GM18951 (cell line): ENCODE results near the gene MCTP2.

Experiments used
- POLR2A ChIP-seq: IDR thresholded peaks from 4 replicates; pipeline ENCODE4 v1.6.1; 2011; ENCODE audit warnings: mild to moderate bottlenecking; ENCODE audit not compliant: insufficient read length, insufficient read depth; ENCODE audit errors: extremely low read depth
- in situ Hi-C: fragments of 300-500 bp; cut with MboI; formaldehyde crosslinking; loops from one replicate; pipeline ENCODE4 v1.12.0; 2022; ENCODE audit warnings: low sequenced_read_pairs, mixed read lengths, inconsistent platforms; ENCODE audit not compliant: unreplicated experiment

The MCTP2 gene

GRCh38 chr15:94460624-94461023, 229.3 kb downstream of the MCTP2 start:
- TF ChIP-seq POLR2A, result no peak
- in situ Hi-C loops, result no loop called here

GRCh38 chr15:94467034-94467433, 235.7 kb downstream of the MCTP2 start:
- no peak for TF ChIP-seq POLR2A
- in situ Hi-C loops, result no loop called here

- TF ChIP-seq POLR2A, result no peak
- in situ Hi-C loops, result no loop called here
Measured at GRCh38 chr15:94470492-94470891, 239.1 kb downstream of the MCTP2 start.

GRCh38 chr15:94476686-94477085, 245.3 kb downstream of the MCTP2 start:
- no peak for TF ChIP-seq POLR2A
- in situ Hi-C loops, result loop anchor here (25.0 kb wide), 1 partner anchor 314 kb away; no protein-coding TSS in a partner anchor

- in situ Hi-C loops, result loop anchor here (25.0 kb wide), 1 partner anchor 316 kb away; no protein-coding TSS in a partner anchor
Measured at GRCh38 chr15:94477913-94478553, 246.7 kb downstream of the MCTP2 start.

GRCh38 chr15:94478763-94479162, 247.4 kb downstream of the MCTP2 start:
- in situ Hi-C loops, result loop anchor here (25.0 kb wide), 1 partner anchor 316 kb away; no protein-coding TSS in a partner anchor
- TF ChIP-seq POLR2A, result no peak

More at GRCh38 chr15:94477913-94478553, 246.7 kb downstream of the MCTP2 start:
- no peak for TF ChIP-seq POLR2A

- no peak for TF ChIP-seq POLR2A
- in situ Hi-C loops, result loop anchor here (25.0 kb wide), 1 partner anchor 318 kb away; no protein-coding TSS in a partner anchor
Measured at GRCh38 chr15:94480289-94480834, 249.0 kb downstream of the MCTP2 start.

- in situ Hi-C loops, result loop anchor here (25.0 kb wide), 1 partner anchor 323 kb away; no protein-coding TSS in a partner anchor
- no peak for TF ChIP-seq POLR2A
Measured at GRCh38 chr15:94485148-94485719, 253.9 kb downstream of the MCTP2 start.

- in situ Hi-C loops, result loop anchor here (25.0 kb wide), 1 partner anchor 325 kb away; no protein-coding TSS in a partner anchor
Measured at GRCh38 chr15:94487635-94488034, 256.3 kb downstream of the MCTP2 start.

GRCh38 chr15:94493176-94493575, 261.8 kb downstream of the MCTP2 start:
- in situ Hi-C loops, result loop anchor here (25.0 kb wide), 1 partner anchor 331 kb away; no protein-coding TSS in a partner anchor
- TF ChIP-seq POLR2A, result no peak

More at GRCh38 chr15:94487635-94488034, 256.3 kb downstream of the MCTP2 start:
- TF ChIP-seq POLR2A, result no peak

GRCh38 chr15:94493586-94493985, 262.2 kb downstream of the MCTP2 start:
- in situ Hi-C loops, result loop anchor here (25.0 kb wide), 1 partner anchor 331 kb away; no protein-coding TSS in a partner anchor

GRCh38 chr15:94494732-94495131, 263.4 kb downstream of the MCTP2 start:
- in situ Hi-C loops, result loop anchor here (25.0 kb wide), 1 partner anchor 332 kb away; no protein-coding TSS in a partner anchor
- no peak for TF ChIP-seq POLR2A

GRCh38 chr15:94503293-94503692, 271.9 kb downstream of the MCTP2 start:
- TF ChIP-seq POLR2A, result no peak
- in situ Hi-C loops, result no loop called here
